ENCODE data around the gene RWDD2A.
A peak's percentile ranks its signal among the peaks of the same experiment; 100 is the strongest.
"Not testable (repeated sequence)": the region's sequence is repeated elsewhere in the genome, so short reads cannot be mapped to it uniquely, and the experiment has no call there.

The RWDD2A gene

GRCh38 chr6:83192871-83193746 lies at the start of gene RWDD2A, which contains the start of gene PGM3:
Gene RWDD2A, plus strand, starts transcription at chr6:83193357. Its CDS starts 1,095 bp downstream, at chr6:83194452.
Gene PGM3, minus strand, starts transcription at chr6:83193265. Its CDS starts 2,253 bp downstream, at chr6:83191012.
- peak; percentile 96 for DNase-seq

DNA sequence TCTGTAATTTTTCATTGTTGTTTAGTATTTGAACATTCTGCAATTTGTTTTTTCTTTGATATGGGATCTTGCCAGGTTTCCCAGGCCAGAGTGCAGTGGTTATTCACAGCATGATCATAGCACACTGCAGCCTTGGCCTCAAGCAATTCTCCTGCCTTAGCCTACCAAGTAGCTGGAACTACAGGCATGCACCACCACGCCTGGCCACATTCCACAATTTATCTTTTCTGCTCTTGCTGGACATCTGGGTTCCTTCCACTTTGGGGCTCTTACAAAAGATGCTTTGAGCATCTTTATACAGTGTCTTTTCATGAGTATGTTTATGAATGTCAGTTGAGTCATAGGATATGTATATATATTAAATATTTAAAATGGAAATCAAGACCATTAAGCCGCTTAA lies 42.0 kb upstream of the RWDD2A start:
- DNase-seq: no peak

DNA sequence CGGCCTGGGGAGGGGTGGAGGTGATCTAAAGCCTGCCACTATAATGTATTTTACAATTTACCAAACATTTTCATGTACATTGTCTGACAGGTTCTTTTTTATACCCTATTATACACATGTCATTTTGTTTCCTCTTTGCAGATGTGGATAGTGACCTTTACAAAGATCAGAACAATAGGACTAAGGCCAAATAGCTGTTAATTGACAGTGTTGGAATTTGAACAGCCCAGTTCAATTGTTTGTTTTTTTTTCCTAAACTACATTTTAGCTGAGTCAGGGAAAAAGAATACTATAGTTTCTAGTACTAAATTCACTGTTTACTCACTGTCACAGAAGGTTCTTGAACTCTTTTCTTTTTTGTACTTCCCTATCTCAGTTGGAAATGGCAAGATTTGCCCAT lies 40.2 kb upstream of the RWDD2A start:
- DNase-seq: no peak

GRCh38 chr6:83153883-83154521 lies 39.2 kb upstream of the RWDD2A start:
- DNase-seq: no peak

DNA sequence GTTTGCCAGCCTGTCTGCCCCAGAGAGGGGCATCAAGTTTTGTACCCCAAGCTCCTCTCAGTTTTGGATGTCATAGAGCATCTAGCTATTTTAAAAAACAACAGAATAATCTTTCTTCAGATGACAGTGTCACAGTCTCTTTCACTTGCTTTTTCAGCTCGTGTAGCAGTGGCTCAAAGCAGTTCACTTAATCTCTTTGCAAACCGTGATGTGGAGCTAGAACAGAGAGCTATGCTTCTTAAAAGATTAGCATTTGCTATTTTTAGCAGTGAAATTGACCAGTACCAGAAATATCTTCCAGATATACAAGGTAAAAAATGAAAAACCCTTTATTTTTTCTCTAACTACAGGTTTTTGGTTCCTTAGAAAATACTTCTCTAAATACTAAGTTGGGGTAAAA lies 37.4 kb upstream of the RWDD2A start:
- no peak for DNase-seq

- no peak for DNase-seq
Measured at GRCh38 chr6:83160167-83160566, 33.0 kb upstream of the RWDD2A start.

DNA sequence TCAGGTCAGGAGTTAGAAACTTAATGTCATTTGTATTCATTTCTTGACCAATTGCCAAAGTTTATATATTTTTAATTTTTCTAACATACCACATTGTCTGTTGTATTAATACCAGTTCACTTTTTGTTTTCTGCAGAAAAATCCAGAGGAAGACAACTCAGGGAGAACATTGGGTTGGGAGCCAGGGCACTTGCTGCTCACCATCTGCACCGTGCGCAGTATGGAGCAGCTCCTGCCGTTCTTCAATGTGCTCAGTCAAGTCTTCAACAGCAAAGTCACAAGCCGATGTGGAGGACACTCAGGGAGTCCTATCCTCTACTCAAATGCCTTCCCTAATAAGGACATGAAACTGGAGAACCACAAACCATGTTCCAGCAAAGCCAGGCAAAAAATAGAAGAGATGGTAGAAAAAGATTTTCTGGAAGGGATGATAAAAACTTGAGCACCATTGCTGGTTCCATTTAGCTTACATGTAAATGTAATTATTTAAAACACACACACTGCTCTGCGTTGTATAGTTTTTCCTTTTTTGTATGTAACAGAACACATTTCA lies 25.4 kb upstream of the RWDD2A start:
- DNase-seq: no peak

- DNase-seq: no peak
Measured at GRCh38 chr6:83168556-83168955, 24.6 kb upstream of the RWDD2A start.

DNA sequence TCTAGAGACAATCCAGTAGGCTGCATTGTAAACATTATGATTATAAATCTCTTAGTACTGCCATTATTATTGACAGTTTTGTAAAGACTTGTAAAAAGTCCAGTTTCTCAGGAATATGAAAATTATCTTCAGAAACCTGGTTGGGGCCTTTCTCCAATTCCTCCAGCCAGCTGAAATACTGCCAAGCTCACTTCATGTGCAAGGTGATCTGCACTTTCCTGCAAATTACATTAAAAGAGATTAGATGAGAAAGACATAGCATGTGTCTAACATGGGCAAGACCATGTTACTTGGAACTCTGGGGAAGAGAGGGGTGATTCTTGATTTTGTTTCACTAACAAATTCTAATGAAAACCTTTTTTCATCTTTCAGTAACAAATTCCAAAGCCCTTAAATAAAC lies 24.1 kb upstream of the RWDD2A start:
- no peak for DNase-seq

GRCh38 chr6:83169511-83169910 lies 23.6 kb upstream of the RWDD2A start:
- no peak for DNase-seq

- no peak for DNase-seq
Measured at GRCh38 chr6:83176246-83176645, 16.9 kb upstream of the RWDD2A start.

DNA sequence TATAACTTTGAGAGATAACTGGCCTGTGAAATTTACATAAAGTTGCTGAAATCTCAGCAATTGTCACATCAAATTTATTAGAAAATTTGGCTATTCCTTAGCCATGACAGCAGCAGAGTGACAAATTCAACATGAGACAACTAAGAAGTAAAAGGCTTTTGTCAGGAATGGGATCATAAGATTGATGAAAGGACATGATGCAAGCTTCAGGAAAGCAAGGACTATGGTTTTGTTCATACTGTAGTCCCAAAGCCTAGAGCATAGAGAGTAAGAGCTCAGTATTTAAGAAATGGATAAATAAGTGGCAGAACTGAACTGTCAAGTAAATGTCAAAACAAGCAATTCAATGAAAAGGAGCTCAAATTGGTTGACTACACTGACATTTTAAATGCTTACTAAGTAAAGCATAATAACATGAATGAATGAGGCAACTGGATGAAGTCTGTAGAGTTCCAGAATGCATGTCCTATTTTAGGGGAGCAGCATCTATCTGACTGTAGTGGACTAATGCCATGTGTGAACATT lies 12.7 kb upstream of the RWDD2A start:
- no peak for DNase-seq

- DNase-seq: no peak
Measured at GRCh38 chr6:83182114-83182513, 11.0 kb upstream of the RWDD2A start.

DNA sequence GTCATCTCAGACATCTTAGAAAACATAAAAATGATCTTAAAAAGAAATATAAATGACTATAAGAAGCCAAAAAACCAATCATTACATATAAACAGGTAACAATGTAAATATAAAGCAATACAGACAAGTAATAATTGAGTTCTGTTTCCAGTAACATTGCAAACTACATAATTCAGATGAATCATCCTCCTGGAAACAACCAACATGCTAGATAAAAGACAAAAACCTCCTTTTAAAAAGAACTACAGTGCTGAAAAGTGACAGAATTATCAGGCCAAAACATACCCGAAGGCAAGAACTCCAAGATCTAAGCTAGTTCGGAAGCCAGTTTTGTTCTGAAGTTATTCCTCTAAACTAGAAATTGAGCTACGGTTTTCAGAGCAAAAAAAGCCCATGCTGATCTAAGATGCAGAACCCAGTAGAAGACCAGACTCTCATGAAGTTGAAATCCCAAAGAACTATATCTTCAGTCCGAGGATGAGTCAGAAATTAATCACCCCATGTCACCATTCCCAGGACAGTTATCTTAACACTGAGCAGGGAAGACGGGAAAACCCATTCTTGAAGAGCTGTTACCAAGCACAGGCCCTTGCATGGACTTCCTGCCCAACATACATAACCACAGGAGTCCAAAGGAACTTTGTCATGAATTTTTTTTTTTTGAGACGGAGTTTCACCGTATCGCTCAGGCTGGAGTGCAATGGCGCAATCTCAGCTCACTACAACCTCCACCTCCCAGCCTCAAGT lies 9.9 kb upstream of the RWDD2A start:
- no peak for DNase-seq

GRCh38 chr6:83185096-83185495 lies 8.1 kb upstream of the RWDD2A start:
- DNase-seq: no peak

DNA sequence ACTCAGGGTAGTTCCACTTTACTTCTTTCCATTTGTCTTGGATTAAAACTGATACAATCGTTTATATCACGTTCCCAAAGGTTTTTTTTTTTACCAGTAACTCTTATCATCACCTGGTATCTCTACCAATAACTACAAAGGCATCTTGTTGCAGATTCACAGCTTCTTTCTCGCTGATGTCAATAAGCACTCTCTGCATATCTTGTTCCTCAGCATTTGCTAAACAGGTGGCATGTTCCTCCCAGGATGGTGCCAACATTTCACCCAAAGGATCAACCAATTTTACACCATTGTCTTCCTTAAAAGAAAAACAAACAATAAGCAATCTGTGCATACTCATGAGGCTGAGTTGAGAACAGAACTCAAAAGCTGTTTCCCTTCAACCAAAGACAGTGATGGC lies 4.7 kb upstream of the RWDD2A start:
- DNase-seq: no peak

DNA sequence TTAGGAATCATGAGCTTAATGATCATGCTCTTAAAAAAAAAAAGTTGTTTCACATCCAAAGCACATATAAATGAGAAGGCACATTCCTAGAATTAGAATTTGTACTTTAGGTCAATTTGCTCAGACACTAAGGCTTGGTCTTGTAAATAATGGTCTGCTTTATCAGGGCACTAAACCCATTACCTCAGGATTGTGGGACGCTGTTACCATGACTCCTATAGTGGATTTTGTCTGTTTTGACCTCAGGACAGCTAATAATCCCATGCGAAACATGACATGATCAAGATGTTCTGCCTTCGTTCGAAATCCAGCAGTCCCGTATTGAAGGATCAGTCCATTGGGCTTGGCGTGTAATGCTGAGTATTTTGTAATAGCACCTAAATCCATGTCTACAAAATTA lies 2.5 kb upstream of the RWDD2A start:
- no peak for DNase-seq

DNA sequence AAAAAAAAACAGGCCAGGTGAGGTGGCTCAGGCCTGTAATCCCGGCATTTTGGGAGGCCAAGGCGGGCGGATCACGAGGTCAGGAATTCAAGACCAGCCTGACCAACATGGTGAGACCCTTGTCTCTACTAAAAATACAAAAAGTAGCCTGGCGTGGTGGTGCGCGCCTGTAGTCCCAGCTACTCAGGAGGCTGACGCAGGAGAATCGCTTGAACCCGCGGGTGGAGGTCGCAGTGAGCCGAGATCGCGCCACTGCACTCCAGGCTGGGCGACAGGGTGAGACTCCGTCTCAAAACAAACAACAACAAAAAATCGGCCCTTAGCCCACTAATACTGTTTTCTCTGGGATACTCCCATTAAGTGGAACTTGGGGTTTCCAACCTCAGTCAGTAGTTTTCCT lies 1.2 kb upstream of the RWDD2A start:
- not testable (repeated sequence) for DNase-seq

GRCh38 chr6:83192456-83192855 lies 701 bp upstream of the RWDD2A start:
- DNase-seq: no peak

DNA sequence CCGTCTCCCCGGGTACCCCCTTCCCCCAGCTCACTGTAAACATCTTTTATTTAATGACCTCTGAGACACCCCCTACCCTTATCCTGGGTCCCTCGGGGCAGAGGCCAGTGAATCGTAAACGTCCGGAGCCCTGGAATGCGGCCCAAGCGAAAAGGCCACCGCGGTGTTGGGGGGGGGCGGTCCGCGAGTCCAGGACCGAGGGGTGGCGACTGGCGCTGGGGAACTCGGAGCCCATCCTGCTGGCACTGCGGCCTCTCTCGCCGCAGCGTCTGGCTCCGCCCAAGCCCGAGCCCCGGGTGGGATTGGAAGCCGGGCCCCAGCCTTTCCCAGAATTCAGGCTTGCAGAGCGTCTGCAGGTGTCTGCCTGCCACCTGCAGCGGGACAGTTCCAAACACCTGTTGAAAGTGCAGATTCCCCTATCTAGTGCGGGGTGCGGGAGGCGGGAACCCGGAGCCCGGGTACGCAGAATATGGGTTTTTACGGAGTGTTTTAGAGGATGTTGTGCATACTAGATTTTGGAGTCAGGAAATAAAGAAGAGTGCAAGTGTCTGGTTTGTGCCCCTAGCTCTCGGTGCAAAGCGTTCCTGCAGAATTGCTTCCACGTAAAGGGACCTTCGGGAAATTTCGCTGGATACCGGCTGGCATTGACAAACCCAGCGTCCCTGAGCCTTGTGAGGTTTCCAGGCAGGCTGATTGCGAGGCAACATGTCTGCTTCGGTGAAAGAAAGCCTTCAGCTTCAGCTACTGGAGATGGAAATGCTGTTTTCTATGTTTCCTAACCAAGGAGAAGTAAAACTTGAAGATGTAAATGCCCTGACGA lies 800 bp downstream of the RWDD2A start:
- peak; percentile 79 for DNase-seq

DNA sequence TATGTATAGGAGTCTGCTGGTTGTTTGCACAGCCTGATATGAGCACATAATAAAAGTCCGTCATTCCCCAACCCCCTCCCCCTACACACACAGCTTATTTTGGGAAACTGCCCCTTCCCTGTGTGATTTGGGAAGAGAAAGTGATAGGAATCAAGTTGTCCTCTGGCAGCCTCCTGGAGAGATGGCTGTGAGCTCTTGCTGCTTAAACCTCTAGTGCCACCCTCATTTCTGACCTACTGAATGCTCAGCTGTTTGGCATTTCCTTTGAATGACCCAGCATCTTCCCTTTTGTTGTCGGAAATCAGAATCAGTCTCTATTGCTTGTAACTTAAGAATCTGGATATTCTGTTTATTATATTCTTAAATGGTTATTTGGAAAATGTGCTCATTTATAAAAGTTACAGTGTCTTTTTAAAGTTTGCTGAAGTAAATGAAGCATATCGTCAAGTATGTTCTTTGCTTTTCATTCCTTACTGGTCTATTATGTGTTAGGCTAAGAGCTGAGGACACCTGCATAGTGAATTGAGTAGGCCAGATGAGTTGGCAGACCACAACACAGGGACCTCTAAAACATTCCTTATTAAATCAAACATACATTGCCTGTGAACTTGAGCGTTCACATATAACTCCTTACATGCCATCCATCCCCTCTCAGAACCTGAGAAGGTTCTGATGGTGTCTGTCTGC lies 5.5 kb downstream of the RWDD2A start:
- no peak for DNase-seq

Measured in retina (tissue), 1 donor.